Osteoblast (primary cell): Measurements from ENCODE around the gene GLIPR1. TPM values are rescaled to one million over a fixed set of nuclear protein-coding genes. Genes with fewer than 3 reads are reported as not detected.
"Not testable (repeated sequence)": the region's sequence is repeated elsewhere in the genome, so short reads cannot be mapped to it uniquely, and the experiment has no call there.

ENCODE experiments used
- DNase-seq: peaks from one replicate; pipeline ENCODE4 v3.0.0; 2011; ENCODE audit warnings: low spot score, mixed read lengths; ENCODE audit not compliant: insufficient read length; ENCODE audit errors: missing footprints
- H2AFZ ChIP-seq: 2 replicates; pipeline ENCODE4 v1.6.0; 2011; ENCODE audit warnings: mild to moderate bottlenecking, low read length
- H3K27ac ChIP-seq: 2 replicates; pipeline ENCODE4 v1.5.1; 2011; ENCODE audit warnings: mild to moderate bottlenecking, low read depth, low read length, moderate library complexity
- H3K27me3 ChIP-seq: 2 replicates; pipeline ENCODE4 v1.6.0; 2012; ENCODE audit warnings: mild to moderate bottlenecking, control low read depth, inconsistent platforms, low read length, moderate library complexity; ENCODE audit not compliant: insufficient read depth
- H3K36me3 ChIP-seq: 2 replicates; pipeline ENCODE4 v1.5.1; 2011; ENCODE audit warnings: mild to moderate bottlenecking, low read length, control low read depth, moderate library complexity; ENCODE audit not compliant: insufficient read depth
- H3K4me1 ChIP-seq: 2 replicates; pipeline ENCODE4 v1.5.1; 2011; ENCODE audit warnings: mild to moderate bottlenecking, low read length, control low read depth, moderate library complexity; ENCODE audit not compliant: insufficient read depth
- H3K4me2 ChIP-seq: 2 replicates; pipeline ENCODE4 v1.6.0; 2011; ENCODE audit warnings: mild to moderate bottlenecking, low read length; ENCODE audit not compliant: insufficient read depth
- H3K4me3 ChIP-seq: fragments of 200-600 bp; sonication (generic); 3 replicates; pipeline ENCODE4 v1.5.1; 2012; ENCODE audit warnings: mild to moderate bottlenecking, low read length, inconsistent platforms; ENCODE audit not compliant: insufficient read depth
- H3K79me2 ChIP-seq: 2 replicates; pipeline ENCODE4 v1.6.0; 2012; ENCODE audit warnings: mild to moderate bottlenecking, low read length, control low read depth, inconsistent platforms; ENCODE audit not compliant: insufficient read depth
- H3K9me3 ChIP-seq: 2 replicates; pipeline ENCODE4 v1.5.1; 2011; ENCODE audit warnings: low read depth, low read length, control low read depth
- H4K20me1 ChIP-seq: 2 replicates; pipeline ENCODE4 v1.6.0; 2012; ENCODE audit warnings: mild to moderate bottlenecking, low read length, control low read depth; ENCODE audit not compliant: insufficient read depth
- CTCF ChIP-seq: IDR thresholded peaks from 2 replicates; pipeline ENCODE4 v1.5.1; 2011; ENCODE audit warnings: mild to moderate bottlenecking, low read depth, low read length, moderate library complexity; ENCODE audit errors: extremely low read depth
- total RNA-seq: library from RNA; depleted of rRNA; stranded (reverse); fragments of >200 nt; gene quantifications from 2 replicates; pipeline ENCODE4 v1.2.3, GENCODE V29; 2012

GLIPR1 gene
- total RNA-seq, 1 donor, result 83.2 TPM

GRCh38 chr12:75439048-75439447, 41.5 kb upstream of the GLIPR1 start:
- no peaks in the 10 kb centered on the region for H3K79me2 ChIP-seq
- H3K4me3 ChIP-seq, result no peak overlapping the region
- H3K27ac ChIP-seq, result no peak overlapping the region
- no peaks in the 10 kb centered on the region for H3K27me3 ChIP-seq
- TF ChIP-seq CTCF, result no peak
- DNase-seq, result peak; percentile 3
- no peaks in the 10 kb centered on the region for H3K9me3 ChIP-seq
- peaks cover 22% of the 10 kb centered on the region for H3K4me1 ChIP-seq
- H2AFZ ChIP-seq, result no peak overlapping the region
- no peaks in the 10 kb centered on the region for H4K20me1 ChIP-seq
- H3K36me3 ChIP-seq, result no peaks in the 10 kb centered on the region
- H3K4me2 ChIP-seq, result no peak overlapping the region

- H3K27ac ChIP-seq, result no peak overlapping the region
- H3K36me3 ChIP-seq, result no peaks in the 10 kb centered on the region
- no peaks in the 10 kb centered on the region for H3K9me3 ChIP-seq
- TF ChIP-seq CTCF, result no peak
- no peak overlapping the region for H2AFZ ChIP-seq
- H3K4me1 ChIP-seq, result peaks cover 30% of the 10 kb centered on the region
- no peak overlapping the region for H3K4me3 ChIP-seq
- H3K4me2 ChIP-seq, result no peak overlapping the region
- H4K20me1 ChIP-seq, result no peaks in the 10 kb centered on the region
- no peaks in the 10 kb centered on the region for H3K79me2 ChIP-seq
- DNase-seq, result no peak
- no peaks in the 10 kb centered on the region for H3K27me3 ChIP-seq
Observed at GRCh38 chr12:75439930-75440329, 40.6 kb upstream of the GLIPR1 start.

GRCh38 chr12:75441687-75442449, 38.7 kb upstream of the GLIPR1 start:
- H4K20me1 ChIP-seq, DNase-seq, H2AFZ ChIP-seq, H3K4me3 ChIP-seq, H3K9me3 ChIP-seq, H3K4me2 ChIP-seq, H3K79me2 ChIP-seq, H3K27me3 ChIP-seq, H3K27ac ChIP-seq, H3K36me3 ChIP-seq: not testable (repeated sequence)
- H3K4me1 ChIP-seq, result peaks cover 41% of the 10 kb centered on the region

- peaks cover 46% of the 10 kb centered on the region for H3K4me1 ChIP-seq
- not testable (repeated sequence) for H3K4me2 ChIP-seq, H3K27me3 ChIP-seq, H3K36me3 ChIP-seq, H2AFZ ChIP-seq, H3K9me3 ChIP-seq, H3K4me3 ChIP-seq, H3K27ac ChIP-seq, DNase-seq, H3K79me2 ChIP-seq, H4K20me1 ChIP-seq
Observed at GRCh38 chr12:75442454-75442853, 38.1 kb upstream of the GLIPR1 start.

- DNase-seq, result no peak
- peak overlapping the region; percentile 41 for H3K27ac ChIP-seq
- no peaks in the 10 kb centered on the region for H3K27me3 ChIP-seq
- H3K4me3 ChIP-seq, result no peak overlapping the region
- peaks cover 51% of the 10 kb centered on the region for H3K4me1 ChIP-seq
- H3K36me3 ChIP-seq, result no peaks in the 10 kb centered on the region
- no peaks in the 10 kb centered on the region for H4K20me1 ChIP-seq
- H3K9me3 ChIP-seq, result no peaks in the 10 kb centered on the region
- no peak for TF ChIP-seq CTCF
- H3K4me2 ChIP-seq, result no peak overlapping the region
- H2AFZ ChIP-seq, result no peak overlapping the region
- no peaks in the 10 kb centered on the region for H3K79me2 ChIP-seq
Observed at GRCh38 chr12:75443709-75444108, 36.8 kb upstream of the GLIPR1 start.
